ENCODE data around the gene DGKG. TPM values are rescaled to one million over a fixed set of nuclear protein-coding genes. Genes with fewer than 3 reads are reported as not detected.

The DGKG gene
- polyA plus RNA-seq, 1 donor (not counting 4 experiments of a cell fraction or from before 2014, with no cell fraction given) = 0.22 TPM

DNA sequence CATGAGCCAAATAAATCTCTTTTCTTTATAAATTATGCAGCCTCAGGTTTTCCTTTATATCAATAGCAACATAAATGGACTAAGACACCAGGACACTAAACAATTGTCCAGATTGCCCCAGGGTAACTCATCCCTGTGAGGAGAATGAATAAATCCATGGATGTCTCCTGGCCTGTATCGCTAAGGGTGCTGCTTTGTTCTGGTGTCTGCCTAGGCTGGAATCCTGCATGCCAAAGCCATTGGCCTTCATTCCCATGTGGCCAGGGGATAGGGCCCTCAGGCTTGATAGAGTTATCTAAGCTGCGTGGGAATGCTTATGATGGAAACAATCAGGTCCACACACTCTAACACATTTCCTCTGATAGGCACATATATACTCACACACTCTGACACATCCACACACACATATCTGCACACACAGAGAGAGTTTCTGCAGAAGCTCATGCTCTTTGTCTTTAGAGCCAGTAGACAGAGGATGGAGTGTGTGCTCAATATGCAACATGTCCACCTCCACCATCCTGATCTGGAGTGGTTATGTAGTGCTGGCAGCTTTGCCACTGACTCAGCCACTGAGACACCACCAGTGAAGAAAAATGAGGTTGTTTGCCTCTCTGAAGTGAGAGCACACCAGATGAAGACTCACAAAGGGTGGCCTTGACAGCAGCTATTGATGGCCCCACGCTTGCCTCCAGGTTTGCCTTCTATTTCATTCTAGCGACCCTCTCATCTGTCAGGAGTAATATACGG lies 24.0 kb upstream of the DGKG start:
- H3K27me3 ChIP-seq (ENCODE audit: control insufficient read depth, extremely low read depth, insufficient read depth, low read length) = no peaks in the 10 kb centered on the region
- H3K79me2 ChIP-seq (ENCODE audit: control insufficient read depth, insufficient read depth, low read length) = no peaks in the 10 kb centered on the region
- H3K4me3 ChIP-seq (ENCODE audit: control insufficient read depth in 2 of 3, extremely low read depth in 1 of 3, insufficient read depth in 2 of 3, low read depth in 1 of 3, low read length in 3 of 3) = no peak overlapping the region
- no peak overlapping the region for H3K27ac ChIP-seq (ENCODE audit: control insufficient read depth, insufficient read depth, low read length)
- no peak for TF ChIP-seq EZH2 (IDR thresholded peaks at IDR 0.05; ENCODE audit: low read length)
- TF ChIP-seq, protein P1, sequence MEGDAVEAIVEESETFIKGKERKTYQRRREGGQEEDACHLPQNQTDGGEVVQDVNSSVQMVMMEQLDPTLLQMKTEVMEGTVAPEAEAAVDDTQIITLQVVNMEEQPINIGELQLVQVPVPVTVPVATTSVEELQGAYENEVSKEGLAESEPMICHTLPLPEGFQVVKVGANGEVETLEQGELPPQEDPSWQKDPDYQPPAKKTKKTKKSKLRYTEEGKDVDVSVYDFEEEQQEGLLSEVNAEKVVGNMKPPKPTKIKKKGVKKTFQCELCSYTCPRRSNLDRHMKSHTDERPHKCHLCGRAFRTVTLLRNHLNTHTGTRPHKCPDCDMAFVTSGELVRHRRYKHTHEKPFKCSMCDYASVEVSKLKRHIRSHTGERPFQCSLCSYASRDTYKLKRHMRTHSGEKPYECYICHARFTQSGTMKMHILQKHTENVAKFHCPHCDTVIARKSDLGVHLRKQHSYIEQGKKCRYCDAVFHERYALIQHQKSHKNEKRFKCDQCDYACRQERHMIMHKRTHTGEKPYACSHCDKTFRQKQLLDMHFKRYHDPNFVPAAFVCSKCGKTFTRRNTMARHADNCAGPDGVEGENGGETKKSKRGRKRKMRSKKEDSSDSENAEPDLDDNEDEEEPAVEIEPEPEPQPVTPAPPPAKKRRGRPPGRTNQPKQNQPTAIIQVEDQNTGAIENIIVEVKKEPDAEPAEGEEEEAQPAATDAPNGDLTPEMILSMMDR (optimal IDR thresholded peaks at IDR 0.05 in 1 of 3, IDR thresholded peaks at IDR 0.05 in 1 of 3, conservative IDR thresholded peaks at IDR 0.05 in 1 of 3; ENCODE audit: extremely low read depth in 1 of 3, insufficient read depth in 2 of 3, low read length in 3 of 3) = no peak
- H3K9ac ChIP-seq (ENCODE audit: control insufficient read depth, extremely low read depth, insufficient read depth, low read length) = no peak overlapping the region
- no peaks in the 10 kb centered on the region for H3K36me3 ChIP-seq (ENCODE audit: control insufficient read depth in 2 of 2, extremely low read depth in 1 of 2, insufficient read depth in 2 of 2, low read length in 2 of 2)
- DNase-seq (ENCODE audit: low read depth, low spot score) (no peak), FAIRE-seq (no peak)
- H4K20me1 ChIP-seq (ENCODE audit: control insufficient read depth, extremely low read depth, insufficient read depth, low read length) = no peaks in the 10 kb centered on the region
- H3K9me1 ChIP-seq (ENCODE audit: control insufficient read depth, extremely low read depth, insufficient read depth, low read length) = no peaks in the 10 kb centered on the region
- no peak overlapping the region for H3K4me2 ChIP-seq (ENCODE audit: control insufficient read depth, extremely low read depth, insufficient read depth, low read depth, low read length)
- H3K4me1 ChIP-seq (ENCODE audit: control insufficient read depth, extremely low read depth, insufficient read depth, low read length) = peaks cover 9% of the 10 kb centered on the region
- no peak overlapping the region for H2AFZ ChIP-seq (ENCODE audit: control insufficient read depth, low read length)
- H3K9me3 ChIP-seq (ENCODE audit: control insufficient read depth, low read depth, low read length) = no peaks in the 10 kb centered on the region
- dilution Hi-C loops (cut with MboI; ENCODE audit: extremely low pct_ligation_motif_present, low sequenced_read_pairs) = no loop called here

DNA sequence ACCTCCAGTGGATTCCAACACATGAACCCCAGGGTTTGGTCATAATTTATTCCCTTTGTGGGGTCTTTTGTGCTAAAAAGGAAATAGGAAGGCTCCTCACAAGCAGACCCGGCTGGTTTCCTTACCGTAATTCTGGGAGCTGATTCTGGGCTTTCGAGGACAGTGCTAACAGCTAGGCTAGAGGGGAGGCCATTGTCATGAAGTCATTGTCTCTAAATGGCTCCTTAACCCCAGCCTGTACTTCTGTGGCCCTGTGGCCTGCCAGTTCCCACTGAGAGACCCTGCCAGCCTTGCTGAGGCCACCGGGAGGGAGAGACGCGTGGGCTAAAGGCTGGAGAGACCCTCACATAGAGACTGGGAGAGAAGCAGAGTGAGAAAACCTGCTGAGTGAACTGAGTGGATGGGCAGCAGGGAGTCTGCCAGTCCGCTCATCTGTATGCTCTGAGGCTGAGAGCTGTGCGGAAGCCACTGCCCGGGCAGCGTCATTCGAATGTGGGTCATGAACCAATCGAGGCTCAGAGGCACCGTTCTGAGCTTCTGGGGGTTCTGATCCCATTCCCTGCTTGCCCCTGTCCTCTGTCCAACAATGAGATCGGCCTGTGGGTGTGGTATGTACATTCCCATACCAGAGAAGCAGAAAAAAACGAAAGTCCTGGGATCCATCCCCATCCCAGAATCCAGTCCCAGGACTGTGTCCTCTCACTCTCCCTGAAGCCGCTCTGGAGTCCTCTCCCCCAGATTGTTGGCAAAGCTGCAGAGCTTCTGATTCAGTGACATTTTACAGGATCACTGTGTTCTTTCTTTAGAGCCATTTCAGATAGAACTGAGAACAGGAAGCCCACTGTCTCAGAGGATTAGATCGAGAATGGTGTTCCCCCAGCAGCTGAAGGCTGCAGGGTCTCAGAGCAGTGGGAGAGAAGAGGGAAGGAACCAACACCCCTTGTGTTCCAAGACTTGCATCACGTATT lies 21.3 kb upstream of the DGKG start:
- TF ChIP-seq, protein P1 (optimal IDR thresholded peaks at IDR 0.05 in 1 of 3, IDR thresholded peaks at IDR 0.05 in 1 of 3, conservative IDR thresholded peaks at IDR 0.05 in 1 of 3; ENCODE audit: extremely low read depth in 1 of 3, insufficient read depth in 2 of 3, low read length in 3 of 3) = no peak
- no peak for TF ChIP-seq EZH2 (IDR thresholded peaks at IDR 0.05; ENCODE audit: low read length)
- Histone ChIP-seq H3K4me2 (ENCODE audit: control insufficient read depth, extremely low read depth, insufficient read depth, low read depth, low read length) (no peak overlapping the region), H2AFZ (ENCODE audit: control insufficient read depth, low read length) (no peak overlapping the region), H3K4me3 (ENCODE audit: control insufficient read depth in 2 of 3, extremely low read depth in 1 of 3, insufficient read depth in 2 of 3, low read depth in 1 of 3, low read length in 3 of 3) (no peak overlapping the region), H3K4me1 (ENCODE audit: control insufficient read depth, extremely low read depth, insufficient read depth, low read length) (peaks cover 9% of the 10 kb centered on the region), H4K20me1 (ENCODE audit: control insufficient read depth, extremely low read depth, insufficient read depth, low read length) (no peaks in the 10 kb centered on the region), H3K9me1 (ENCODE audit: control insufficient read depth, extremely low read depth, insufficient read depth, low read length) (no peaks in the 10 kb centered on the region), H3K79me2 (ENCODE audit: control insufficient read depth, insufficient read depth, low read length) (no peaks in the 10 kb centered on the region), H3K36me3 (ENCODE audit: control insufficient read depth in 2 of 2, extremely low read depth in 1 of 2, insufficient read depth in 2 of 2, low read length in 2 of 2) (no peaks in the 10 kb centered on the region), H3K27ac (ENCODE audit: control insufficient read depth, insufficient read depth, low read length) (no peak overlapping the region), H3K9me3 (ENCODE audit: control insufficient read depth, low read depth, low read length) (no peaks in the 10 kb centered on the region), H3K27me3 (ENCODE audit: control insufficient read depth, extremely low read depth, insufficient read depth, low read length) (peaks cover 2% of the 10 kb centered on the region), H3K9ac (ENCODE audit: control insufficient read depth, extremely low read depth, insufficient read depth, low read length) (no peak overlapping the region)
- DNase-seq (ENCODE audit: low read depth, low spot score) (no peak), FAIRE-seq (no peak)
- dilution Hi-C loops (cut with MboI; ENCODE audit: extremely low pct_ligation_motif_present, low sequenced_read_pairs) = no loop called here

Measured in keratinocyte (primary cell).